Spleen (tissue), 7 donors: ENCODE results near the gene FRMD7.

Source experiments
- POLR2AphosphoS5 ChIP-seq, 3 donors: sonication (generic); formaldehyde crosslinking; IDR thresholded peaks; one replicate each; pipeline ENCODE4 v1.5.1; 2017; ENCODE audit warnings: antibody characterized with exemption in 3 of 3
- TF ChIP-seq, protein P1 (sequence below), 11 experiments: fragments of 200-600 bp in 7 of 11; fragments of 450-650 bp in 4 of 11; sonication (generic) in 4 of 11; IDR thresholded peaks in 8 of 11; conservative IDR thresholded peaks in 3 of 11; 1 replicate in 7 of 11; 2 replicates in 4 of 11; pipeline versions ENCODE4 v1.4.0 to v1.8.0; 2016 to 2021; ENCODE audit warnings: antibody characterized with exemption in 11 of 11, inconsistent platforms in 4 of 11, mild to moderate bottlenecking in 1 of 11
- donor health status: DM: no; HTN: no; CAD: no; lungs with moderate emphysema.
- donor health status: DM: no; HTN: no; CAD: no.
- donor health status: DM: no; HTN: no; CAD: no.

- TF ChIP-seq, protein P1, sequence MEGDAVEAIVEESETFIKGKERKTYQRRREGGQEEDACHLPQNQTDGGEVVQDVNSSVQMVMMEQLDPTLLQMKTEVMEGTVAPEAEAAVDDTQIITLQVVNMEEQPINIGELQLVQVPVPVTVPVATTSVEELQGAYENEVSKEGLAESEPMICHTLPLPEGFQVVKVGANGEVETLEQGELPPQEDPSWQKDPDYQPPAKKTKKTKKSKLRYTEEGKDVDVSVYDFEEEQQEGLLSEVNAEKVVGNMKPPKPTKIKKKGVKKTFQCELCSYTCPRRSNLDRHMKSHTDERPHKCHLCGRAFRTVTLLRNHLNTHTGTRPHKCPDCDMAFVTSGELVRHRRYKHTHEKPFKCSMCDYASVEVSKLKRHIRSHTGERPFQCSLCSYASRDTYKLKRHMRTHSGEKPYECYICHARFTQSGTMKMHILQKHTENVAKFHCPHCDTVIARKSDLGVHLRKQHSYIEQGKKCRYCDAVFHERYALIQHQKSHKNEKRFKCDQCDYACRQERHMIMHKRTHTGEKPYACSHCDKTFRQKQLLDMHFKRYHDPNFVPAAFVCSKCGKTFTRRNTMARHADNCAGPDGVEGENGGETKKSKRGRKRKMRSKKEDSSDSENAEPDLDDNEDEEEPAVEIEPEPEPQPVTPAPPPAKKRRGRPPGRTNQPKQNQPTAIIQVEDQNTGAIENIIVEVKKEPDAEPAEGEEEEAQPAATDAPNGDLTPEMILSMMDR (IDR thresholded peaks at IDR 0.05 in 8 of 11, conservative IDR thresholded peaks at IDR 0.05 in 3 of 11) = no peak
- TF ChIP-seq POLR2AphosphoS5 (IDR thresholded peaks at IDR 0.05) = no peak
These were observed 64.0 kb downstream of the FRMD7 start for GRCh38 chrX:132063862-132064261.
